Gastrocnemius medialis (tissue), 4 donors: ENCODE data around the gene HGS. TPM values are rescaled to one million over a fixed set of nuclear protein-coding genes. Genes with fewer than 3 reads are reported as not detected.
A peak's percentile ranks its signal among the peaks of the same experiment; 100 is the strongest.

Source experiments
- ATAC-seq, 2 donors: fragments of 150-250 bp; one replicate each; pipeline ENCODE4 v1.9.1; 2016
- DNase-seq, 2 donors: peaks; one replicate each; pipeline ENCODE4 v3.0.0-alpha.2; 2019
- H3K27ac ChIP-seq, 4 donors: fragments of 200-600 bp; sonication (generic); 1 replicate in 1 of 4; 2 replicates in 3 of 4; pipeline ENCODE4 v1.5.1; 2016 to 2018; ENCODE audit warnings: mild to moderate bottlenecking in 2 of 4, moderate library complexity in 1 of 4
- H3K27me3 ChIP-seq, 3 donors: fragments of 200-600 bp; sonication (generic) in 2 of 3; 1 replicate in 1 of 3; 2 replicates in 2 of 3; pipeline versions ENCODE4 v1.5.1 to v1.6.0; 2016 to 2019; ENCODE audit warnings: mild to moderate bottlenecking in 1 of 3, moderate library complexity in 1 of 3
- H3K36me3 ChIP-seq, 2 donors: fragments of 200-600 bp; sonication (generic) in 1 of 2; one replicate each; pipeline ENCODE4 v1.5.1; 2017 to 2018
- H3K4me1 ChIP-seq, 2 donors: fragments of 200-600 bp; sonication (generic) in 1 of 2; one replicate each; pipeline ENCODE4 v1.5.1; 2016 to 2017; ENCODE audit warnings: mild to moderate bottlenecking in 2 of 2
- H3K4me3 ChIP-seq, 4 donors: fragments of 200-600 bp; sonication (generic) in 3 of 4; 1 replicate in 1 of 4; 2 replicates in 3 of 4; pipeline ENCODE4 v1.5.1; 2016 to 2019; ENCODE audit warnings: mild to moderate bottlenecking in 2 of 4
- H3K9me3 ChIP-seq, 3 donors: fragments of 200-600 bp; sonication (generic) in 2 of 3; 1 replicate in 1 of 3; 2 replicates in 2 of 3; pipeline ENCODE4 v1.5.1; 2016 to 2019
- POLR2A ChIP-seq, 2 donors: fragments of 450-650 bp; IDR thresholded peaks; one replicate each; pipeline ENCODE4 v1.6.1; 2017; ENCODE audit warnings: antibody characterized with exemption in 2 of 2, mild to moderate bottlenecking in 2 of 2, moderate library complexity in 2 of 2
- in situ Hi-C, 4 donors: fragments of 200-750 bp; cut with MboI; loops; one replicate each; pipeline versions ENCODE4 v1.15.0 to v1.8.0; 2017; ENCODE audit warnings: low sequenced_read_pairs in 4 of 4
- intact Hi-C: fragments of 100-400 bp; cut with DNase I; formaldehyde crosslinking; loops from one replicate; pipeline ENCODE4 v1.15.1; 2023; ENCODE audit warnings: low total_unique reads
- total RNA-seq, 4 donors: library from RNA; depleted of rRNA; stranded (reverse); fragments of >200 nt; gene quantifications; one replicate each; pipeline versions ENCODE4 v1.1.0 to v1.2.3, GENCODE V29; 2016
- TF ChIP-seq, protein P1 (sequence below), 5 experiments: fragments of 450-650 bp in 3 of 5; fragments of 200-600 bp in 2 of 5; sonication (generic) in 2 of 5; IDR thresholded peaks in 4 of 5; conservative IDR thresholded peaks in 1 of 5; 1 replicate in 4 of 5; 2 replicates in 1 of 5; pipeline ENCODE4 v1.5.1; 2016 to 2019; ENCODE audit warnings: antibody characterized with exemption in 5 of 5, mild to moderate bottlenecking in 3 of 5, moderate library complexity in 3 of 5

The HGS gene
- total RNA-seq, 4 donors from 2014 or later = 62.1 to 150 (median 113) TPM

GRCh38 chr17:81660441-81660840 lies 23.4 kb upstream of the HGS start:
- intact Hi-C loops = no loop called here

DNA sequence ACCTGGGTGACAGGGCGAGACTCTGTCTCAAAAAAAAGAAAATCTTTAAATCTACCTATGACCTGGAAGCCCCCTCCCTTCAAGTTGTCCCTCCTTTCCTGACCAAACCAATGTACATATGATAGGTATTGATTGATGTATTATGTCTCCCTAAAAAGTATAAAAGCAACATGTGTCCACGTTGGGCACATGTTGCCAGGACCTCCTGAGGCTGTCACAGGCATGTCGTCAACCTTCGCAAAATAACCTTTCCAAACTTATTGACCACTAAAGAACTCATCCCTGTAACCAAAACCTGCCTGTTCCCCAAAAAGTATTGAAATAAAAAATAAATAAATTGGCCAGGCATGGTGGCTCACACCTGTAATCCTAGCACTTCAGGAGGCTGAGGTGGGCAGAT lies 21.8 kb upstream of the HGS start:
- H3K4me1 ChIP-seq = peaks cover 10 to 14% of the 10 kb centered on the region in 2 donors
- intact Hi-C loops (no loop called here), in situ Hi-C loops (no loop called here)
- TF ChIP-seq, protein P1, sequence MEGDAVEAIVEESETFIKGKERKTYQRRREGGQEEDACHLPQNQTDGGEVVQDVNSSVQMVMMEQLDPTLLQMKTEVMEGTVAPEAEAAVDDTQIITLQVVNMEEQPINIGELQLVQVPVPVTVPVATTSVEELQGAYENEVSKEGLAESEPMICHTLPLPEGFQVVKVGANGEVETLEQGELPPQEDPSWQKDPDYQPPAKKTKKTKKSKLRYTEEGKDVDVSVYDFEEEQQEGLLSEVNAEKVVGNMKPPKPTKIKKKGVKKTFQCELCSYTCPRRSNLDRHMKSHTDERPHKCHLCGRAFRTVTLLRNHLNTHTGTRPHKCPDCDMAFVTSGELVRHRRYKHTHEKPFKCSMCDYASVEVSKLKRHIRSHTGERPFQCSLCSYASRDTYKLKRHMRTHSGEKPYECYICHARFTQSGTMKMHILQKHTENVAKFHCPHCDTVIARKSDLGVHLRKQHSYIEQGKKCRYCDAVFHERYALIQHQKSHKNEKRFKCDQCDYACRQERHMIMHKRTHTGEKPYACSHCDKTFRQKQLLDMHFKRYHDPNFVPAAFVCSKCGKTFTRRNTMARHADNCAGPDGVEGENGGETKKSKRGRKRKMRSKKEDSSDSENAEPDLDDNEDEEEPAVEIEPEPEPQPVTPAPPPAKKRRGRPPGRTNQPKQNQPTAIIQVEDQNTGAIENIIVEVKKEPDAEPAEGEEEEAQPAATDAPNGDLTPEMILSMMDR (IDR thresholded peaks at IDR 0.05 in 4 of 5, conservative IDR thresholded peaks at IDR 0.05 in 1 of 5) = no peak
- TF ChIP-seq POLR2A (IDR thresholded peaks at IDR 0.05) = no peak
- no peaks in the 10 kb centered on the region for H3K9me3 ChIP-seq
- H3K27ac ChIP-seq = no peak overlapping the region
- DNase-seq (no peak), ATAC-seq (no peak)
- no peak overlapping the region for H3K4me3 ChIP-seq
- no peaks in the 10 kb centered on the region for H3K27me3 ChIP-seq
- peaks cover 0 to 5% of the 10 kb centered on the region in 2 donors for H3K36me3 ChIP-seq

More at GRCh38 chr17:81660441-81660840, 23.4 kb upstream of the HGS start:
- Histone ChIP-seq H3K27me3 (no peaks in the 10 kb centered on the region), H3K27ac (no peak overlapping the region), H3K4me3 (no peak overlapping the region), H3K4me1 (peaks cover 4% of the 10 kb centered on the region in 2 donors), H3K9me3 (no peaks in the 10 kb centered on the region), H3K36me3 (peaks cover 0 to 5% of the 10 kb centered on the region in 2 donors)
- ATAC-seq (no peak), DNase-seq (no peak)
- TF ChIP-seq, protein P1 (IDR thresholded peaks at IDR 0.05 in 4 of 5, conservative IDR thresholded peaks at IDR 0.05 in 1 of 5) = no peak
- TF ChIP-seq POLR2A (IDR thresholded peaks at IDR 0.05) = no peak
- in situ Hi-C loops = no loop called here

DNA sequence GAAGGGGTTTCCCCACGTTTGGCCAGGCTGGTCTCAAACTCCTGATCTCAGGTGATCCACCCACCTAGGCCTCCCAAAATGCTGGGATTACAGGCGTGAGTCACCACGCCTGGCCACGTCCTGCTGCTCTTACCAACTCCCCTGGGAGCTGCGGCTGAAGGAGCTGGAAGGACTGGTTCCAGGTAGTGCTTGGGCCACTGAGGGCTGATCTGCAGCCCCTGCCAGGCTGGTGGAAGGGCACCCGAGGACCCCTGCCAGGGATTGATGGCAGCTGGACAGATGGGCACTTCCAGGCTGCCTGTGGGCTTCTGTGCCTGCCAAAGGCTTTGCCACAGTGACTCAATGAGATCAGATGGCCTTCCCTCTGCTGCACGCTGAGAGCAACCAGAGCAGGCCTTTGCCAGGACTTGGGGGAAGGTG lies 19.8 kb upstream of the HGS start:
- Histone ChIP-seq H3K27ac (no peak overlapping the region), H3K9me3 (no peaks in the 10 kb centered on the region), H3K27me3 (no peaks in the 10 kb centered on the region), H3K4me3 (no peak overlapping the region), H3K4me1 (peaks cover 19 to 21% of the 10 kb centered on the region in 2 donors), H3K36me3 (peaks cover 0 to 10% of the 10 kb centered on the region in 2 donors)
- intact Hi-C loops = no loop called here
- ATAC-seq = no peak
- no peak for DNase-seq
- TF ChIP-seq POLR2A (IDR thresholded peaks at IDR 0.05) = no peak
- TF ChIP-seq, protein P1 (IDR thresholded peaks at IDR 0.05 in 4 of 5, conservative IDR thresholded peaks at IDR 0.05 in 1 of 5) = no peak
- in situ Hi-C loops = no loop called here

- H3K4me3 ChIP-seq = peak overlapping the region; percentile 78 to 97 (median 88)
- H3K36me3 ChIP-seq = peaks cover 0 to 24% of the 10 kb centered on the region in 2 donors
- DNase-seq (no peak), ATAC-seq (no peak)
- in situ Hi-C loops (no loop called here), intact Hi-C loops (loop anchor here (1.0 to 2.0 kb wide), 2 partner anchors 18 to 29 kb away; partner anchors contain the start of genes ARL16, NPLOC4 and TSPAN10)
- TF ChIP-seq, protein P1 (IDR thresholded peaks at IDR 0.05 in 4 of 5, conservative IDR thresholded peaks at IDR 0.05 in 1 of 5) = no peak
- no peak for TF ChIP-seq POLR2A (IDR thresholded peaks at IDR 0.05)
- H3K27ac ChIP-seq = peak overlapping the region; percentile 73 to 87 (median 84)
- H3K27me3 ChIP-seq = no peaks in the 10 kb centered on the region
- H3K9me3 ChIP-seq = no peaks in the 10 kb centered on the region
- H3K4me1 ChIP-seq = peaks cover 19 to 21% of the 10 kb centered on the region in 2 donors
These were observed 18.4 kb upstream of the HGS start for GRCh38 chr17:81665205-81666091.
